Measurements from ENCODE around the gene CYTH2.
"Not testable (repeated sequence)": the region's sequence is repeated elsewhere in the genome, so short reads cannot be mapped to it uniquely, and the experiment has no call there.

CYTH2 gene

DNA sequence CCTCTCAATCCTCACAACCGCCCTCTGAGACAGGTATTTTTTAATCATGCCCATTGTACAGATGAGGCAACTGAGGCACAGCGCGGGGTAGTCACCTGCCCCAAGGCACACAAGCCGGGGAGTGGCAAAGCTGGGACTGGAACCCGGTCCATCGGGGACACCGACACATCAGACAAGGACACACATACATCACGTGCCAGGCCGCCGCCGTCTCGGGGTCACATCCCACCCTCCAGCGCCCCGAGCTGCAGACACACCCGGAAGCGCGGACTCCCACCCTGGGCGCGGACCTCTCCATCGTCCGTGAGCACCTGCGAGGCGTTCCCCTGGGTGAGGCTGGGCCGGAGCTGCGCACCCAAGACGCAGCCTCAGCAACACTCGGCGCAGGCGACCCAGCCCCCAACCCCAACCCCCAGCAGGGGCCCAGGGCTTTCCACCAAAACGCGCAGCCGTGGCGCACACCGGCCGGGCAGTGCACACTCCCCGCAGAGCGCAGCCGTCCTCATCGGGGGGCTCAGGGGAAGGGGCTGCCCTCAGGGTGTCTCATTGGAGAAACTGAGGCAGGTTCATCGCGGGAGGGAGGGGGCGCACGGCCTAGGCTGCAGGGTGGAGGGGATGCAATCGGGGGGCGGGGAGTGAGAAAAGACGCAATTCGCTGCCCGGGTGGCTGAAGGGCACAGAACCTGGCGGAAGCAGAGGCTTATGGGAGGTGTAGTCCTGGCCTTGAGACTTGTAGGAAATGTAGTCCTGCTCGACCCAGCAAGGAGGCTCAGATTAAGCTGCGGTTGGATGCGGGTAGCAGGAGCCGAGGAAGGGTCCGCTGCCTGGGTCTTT lies 44.3 kb downstream of the CYTH2 start:
- DNase-seq = peak; percentile 71

DNA sequence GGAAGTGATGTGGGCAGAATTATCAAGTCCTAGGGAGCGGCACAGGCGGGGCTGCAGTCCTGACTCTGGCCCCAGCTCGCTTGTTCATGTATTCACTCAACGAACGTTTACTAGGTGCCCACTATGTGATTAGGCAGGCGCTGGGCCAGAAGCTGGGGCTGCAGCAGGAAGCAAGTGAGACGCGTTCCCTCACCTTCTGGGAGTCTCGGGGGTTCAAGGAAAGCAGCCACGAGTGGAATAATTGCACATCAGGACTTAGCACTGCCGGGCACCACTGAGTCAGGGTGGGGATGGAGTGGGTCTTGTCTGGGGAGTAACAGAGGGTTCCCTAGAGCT lies 44.9 kb downstream of the CYTH2 start:
- DNase-seq = no peak

DNA sequence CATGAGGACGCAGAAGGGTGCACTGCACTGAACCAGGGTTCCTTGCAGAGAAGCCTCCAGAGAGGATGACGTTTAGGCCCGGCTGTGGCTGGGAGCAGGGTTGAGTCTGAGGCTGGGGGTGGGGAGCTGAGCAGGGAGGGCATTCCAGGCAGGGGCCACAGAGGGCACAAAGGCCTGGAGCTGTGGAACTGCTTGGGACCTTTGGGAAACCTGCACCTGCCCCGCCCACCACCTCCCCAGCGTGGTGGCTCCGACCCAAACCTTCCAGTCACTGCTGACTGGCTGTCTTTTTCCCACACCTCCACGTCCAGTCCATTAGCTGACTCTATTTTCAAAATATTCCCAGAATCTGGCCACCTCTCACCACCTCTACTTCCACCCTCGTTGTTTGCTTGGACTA lies 47.4 kb downstream of the CYTH2 start:
- no peak for DNase-seq

DNA sequence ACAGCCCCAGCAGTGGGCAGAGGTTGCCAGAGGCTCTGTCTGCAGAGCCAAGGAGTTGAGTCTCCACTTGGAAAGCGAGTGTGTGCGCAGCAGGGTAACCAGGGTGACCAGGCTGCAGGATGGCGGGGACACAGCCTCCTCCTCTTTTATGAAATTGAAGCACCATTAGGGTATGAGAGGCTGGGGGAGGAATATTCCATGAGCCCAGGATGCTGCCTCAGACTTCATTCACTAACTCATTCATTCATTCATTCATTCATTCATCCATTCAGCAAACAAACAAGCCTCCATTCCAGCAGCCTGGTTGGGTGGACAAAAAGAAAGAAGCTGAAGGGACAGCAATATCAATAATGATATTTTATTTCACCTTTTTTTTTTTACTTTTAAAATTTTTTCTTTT lies 49.0 kb downstream of the CYTH2 start:
- DNase-seq = no peak

DNA sequence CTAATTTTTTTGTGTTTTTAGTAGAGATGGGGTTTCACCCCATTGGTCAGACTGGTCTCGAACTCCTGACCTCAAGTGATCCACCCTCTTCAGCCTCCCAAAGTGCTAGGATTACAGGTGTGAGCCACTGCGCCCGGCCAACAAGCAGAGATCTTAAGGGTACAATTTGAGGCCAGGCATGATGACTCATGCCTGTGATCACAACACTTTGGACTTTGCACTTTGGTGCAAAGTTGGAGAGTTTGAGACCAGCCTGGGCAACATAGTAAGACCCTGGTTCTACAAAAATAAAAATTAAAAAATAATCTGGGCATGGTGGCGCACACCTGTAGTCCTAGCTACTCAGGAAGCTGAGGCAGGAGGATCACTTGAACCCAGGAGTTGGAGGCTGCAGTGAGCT lies 50.3 kb downstream of the CYTH2 start:
- not testable (repeated sequence) for DNase-seq

DNA sequence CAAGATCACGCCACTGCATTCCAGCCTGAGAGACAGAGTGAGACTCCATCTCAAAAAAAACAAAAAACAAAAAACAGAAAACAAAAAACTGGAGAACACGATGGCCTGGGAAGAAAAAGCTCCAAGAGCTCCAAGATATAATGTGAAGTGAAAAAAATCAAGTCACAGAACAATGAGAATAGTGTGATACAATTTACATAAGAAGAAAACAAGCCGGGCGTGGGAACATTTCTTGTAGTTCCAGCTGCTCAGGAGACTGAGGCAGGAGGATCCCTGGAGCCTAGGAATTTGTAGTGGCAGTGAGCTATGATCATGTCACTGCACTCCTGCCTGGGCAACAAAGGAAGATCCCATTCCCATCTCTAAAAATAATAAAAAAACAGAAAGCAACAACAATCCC lies 51.0 kb downstream of the CYTH2 start:
- no peak for DNase-seq

DNA sequence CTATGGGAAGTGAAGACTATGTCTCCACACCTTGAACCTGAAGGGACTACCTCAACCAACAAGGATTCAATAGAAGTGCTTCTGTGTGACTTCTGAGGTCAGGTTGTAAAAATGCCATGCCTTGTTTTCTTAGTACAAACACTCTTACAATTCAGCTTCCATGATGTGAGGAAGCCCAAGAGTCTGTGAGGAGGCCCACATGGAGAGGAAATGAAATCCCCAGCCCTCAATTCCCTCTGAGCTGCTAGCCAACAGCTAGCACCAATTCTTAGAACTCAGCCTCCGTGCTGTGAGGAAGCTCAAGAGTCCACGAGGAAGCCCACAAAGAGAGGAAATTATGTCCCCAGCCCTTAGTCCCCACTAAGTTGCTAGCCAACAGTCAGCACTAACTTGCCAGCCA lies 55.1 kb downstream of the CYTH2 start:
- DNase-seq = no peak

DNA sequence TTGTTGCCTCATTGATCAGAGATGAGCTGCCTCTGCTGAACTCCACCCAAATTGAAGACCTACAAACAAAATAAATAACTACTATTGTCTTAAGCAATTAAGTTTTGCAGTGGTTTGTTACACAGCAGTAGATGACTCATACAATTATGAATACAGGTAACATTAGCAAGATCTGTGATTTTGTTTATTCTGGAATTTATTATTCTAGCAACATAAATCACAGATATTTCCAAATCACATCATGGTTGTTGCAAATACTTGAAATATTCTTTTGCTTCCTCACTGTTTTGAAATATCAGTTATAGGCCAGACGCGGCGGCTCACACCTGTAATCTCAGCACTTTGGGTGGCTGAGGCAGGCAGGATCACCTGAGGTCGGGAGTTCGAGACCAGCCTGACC lies 55.6 kb downstream of the CYTH2 start:
- no peak for DNase-seq

DNA sequence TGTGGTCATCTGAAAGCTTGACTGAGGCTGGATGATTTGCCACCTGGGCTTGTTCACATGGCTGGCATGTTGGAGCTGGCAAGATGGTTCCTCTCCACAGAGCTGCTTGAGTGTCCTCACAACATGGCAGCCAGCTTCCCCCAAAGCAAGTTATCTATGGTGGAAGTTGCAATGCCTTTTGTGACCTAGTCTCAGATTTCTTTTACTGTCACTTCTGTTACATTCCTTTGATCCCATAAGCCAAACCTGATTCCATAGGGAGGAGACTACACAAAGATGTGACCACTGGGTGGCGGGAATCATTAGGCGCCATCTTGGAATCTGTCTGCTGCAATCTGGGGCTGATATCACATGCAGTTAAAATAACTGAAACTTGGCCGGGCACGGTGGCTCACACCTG lies 60.0 kb downstream of the CYTH2 start:
- no peak for DNase-seq

DNA sequence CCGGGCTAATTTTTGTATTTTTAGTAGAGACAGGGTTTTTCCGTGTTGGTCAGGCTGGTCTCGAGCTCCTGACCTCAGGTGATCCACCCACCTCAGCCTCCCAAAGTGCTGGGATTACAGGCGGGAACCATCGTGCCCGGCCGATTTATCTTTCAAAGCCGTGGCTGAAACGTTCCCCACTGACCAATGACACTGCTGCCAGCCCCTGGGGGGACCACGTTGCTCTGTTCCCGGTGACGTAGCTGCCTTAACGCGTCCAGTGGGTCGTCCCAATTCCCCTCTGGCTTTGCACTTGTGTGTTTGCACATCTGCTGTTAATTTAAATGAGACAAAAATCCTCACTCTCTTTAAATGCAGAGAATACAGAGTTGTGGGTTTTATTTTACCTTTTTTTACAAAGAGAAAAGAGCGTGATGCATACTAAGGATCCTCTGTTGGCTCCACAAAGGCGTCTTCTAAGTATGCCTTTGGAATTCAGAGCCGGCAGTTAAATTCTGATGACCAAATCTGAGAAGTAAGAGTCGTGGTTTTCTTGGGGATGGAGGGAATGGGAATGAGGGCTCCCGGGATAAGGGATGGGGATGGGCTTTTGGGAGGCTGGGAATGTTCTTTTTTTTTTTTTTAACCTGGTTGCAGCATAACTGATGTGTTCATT lies 61.0 kb downstream of the CYTH2 start:
- no peak for DNase-seq

DNA sequence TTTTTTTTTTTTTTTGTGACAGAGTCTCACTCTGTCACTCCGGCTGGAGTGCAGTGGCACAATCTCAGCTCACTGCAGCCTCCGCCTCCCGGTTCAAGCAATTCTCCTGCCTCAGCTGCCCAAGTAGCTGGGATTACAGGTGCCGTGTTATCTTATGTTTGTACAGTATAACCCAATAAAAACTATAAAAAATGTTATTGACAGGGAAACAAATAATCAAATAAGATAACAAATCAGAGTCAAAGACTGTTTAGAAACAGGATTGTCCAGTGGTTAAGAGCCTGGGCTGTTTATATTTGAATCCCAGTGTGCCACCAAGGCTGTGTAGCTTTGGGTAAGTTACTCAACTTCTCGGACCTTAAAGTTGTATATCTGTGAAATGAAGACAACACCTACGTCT lies 61.6 kb downstream of the CYTH2 start:
- DNase-seq = no peak

Measured in femur (tissue), 1 donor.